Brain pericyte (primary cell): ENCODE results near the gene GTF3C1.

ENCODE experiments used
- DNase-seq: peaks from one replicate; pipeline ENCODE4 v3.0.0-alpha.2; 2012; ENCODE audit warnings: low read depth, low spot score

Gene GTF3C1

DNA sequence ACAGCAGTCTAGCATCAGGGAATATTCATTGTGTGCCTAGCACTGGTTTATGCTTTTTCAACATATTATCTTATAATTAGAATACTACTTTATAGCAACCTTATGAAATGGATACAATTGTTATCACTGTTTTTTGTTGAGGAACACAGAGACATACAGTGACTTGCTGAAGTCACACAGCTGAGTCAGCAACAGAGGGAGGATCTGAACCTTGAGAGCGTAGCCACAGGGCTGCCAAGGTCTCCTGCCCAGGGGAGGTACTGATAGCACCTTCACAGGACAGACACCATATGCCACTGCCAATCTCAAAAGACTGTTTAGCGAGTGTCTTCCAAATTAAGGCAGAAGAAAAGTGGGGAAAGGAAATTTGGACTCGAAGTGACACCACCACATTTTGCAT is 63.0 kb downstream of the GTF3C1 start:
- DNase-seq, result no peak

- DNase-seq, result no peak
Observed at GRCh38 chr16:27486344-27486743, 63.4 kb downstream of the GTF3C1 start.

- no peak for DNase-seq
Observed at GRCh38 chr16:27485811-27486210, 63.9 kb downstream of the GTF3C1 start.

- no peak for DNase-seq
Observed at GRCh38 chr16:27485126-27485525, 64.6 kb downstream of the GTF3C1 start.

- DNase-seq, result no peak
Observed at GRCh38 chr16:27483624-27484023, 66.1 kb downstream of the GTF3C1 start.

GRCh38 chr16:27483088-27483437 is 66.7 kb downstream of the GTF3C1 start:
- DNase-seq, result no peak

GRCh38 chr16:27482397-27483087 is 67.2 kb downstream of the GTF3C1 start:
- no peak for DNase-seq

GRCh38 chr16:27481282-27481934 is 68.3 kb downstream of the GTF3C1 start:
- no peak for DNase-seq

DNA sequence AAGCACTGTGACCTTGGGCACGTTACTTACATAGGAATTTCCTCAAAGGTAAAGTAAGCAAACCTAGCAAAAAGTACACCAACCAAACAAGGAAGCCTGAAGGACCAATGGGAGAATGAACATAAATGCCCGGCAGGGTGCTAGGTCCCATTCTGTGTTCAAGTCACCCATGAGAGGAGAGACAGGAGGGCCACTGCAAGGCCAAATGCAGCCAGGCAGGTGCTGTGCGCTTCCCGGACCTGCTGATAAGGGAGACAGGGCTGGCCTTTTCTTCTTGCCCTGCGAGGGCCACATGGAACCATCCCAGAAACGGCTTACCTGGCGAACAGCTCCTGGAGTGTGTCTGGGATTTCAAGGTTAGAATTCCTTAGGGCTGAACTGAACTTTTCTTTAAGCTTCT is 69.0 kb downstream of the GTF3C1 start:
- DNase-seq, result no peak

DNA sequence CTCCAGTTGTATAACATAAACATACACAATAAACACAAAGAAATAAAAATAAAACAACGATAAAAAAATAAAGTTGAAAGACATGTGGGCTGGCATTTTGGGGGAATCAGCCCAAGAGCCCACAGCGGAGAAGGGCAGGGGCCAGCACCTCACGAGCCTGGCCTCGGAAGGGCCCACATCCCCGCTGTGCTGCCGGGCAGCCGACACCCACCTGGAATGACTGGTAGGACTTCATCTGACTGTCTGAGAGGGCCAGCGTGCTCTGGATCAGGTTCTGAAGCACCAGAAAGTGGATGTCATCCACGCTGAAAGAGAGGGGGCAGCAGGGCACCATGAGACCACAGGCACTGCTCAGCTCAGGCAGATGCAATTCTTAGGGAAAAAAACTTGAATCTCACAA is 73.5 kb downstream of the GTF3C1 start:
- no peak for DNase-seq

GRCh38 chr16:27475561-27475960 is 74.2 kb downstream of the GTF3C1 start:
- DNase-seq, result no peak

DNA sequence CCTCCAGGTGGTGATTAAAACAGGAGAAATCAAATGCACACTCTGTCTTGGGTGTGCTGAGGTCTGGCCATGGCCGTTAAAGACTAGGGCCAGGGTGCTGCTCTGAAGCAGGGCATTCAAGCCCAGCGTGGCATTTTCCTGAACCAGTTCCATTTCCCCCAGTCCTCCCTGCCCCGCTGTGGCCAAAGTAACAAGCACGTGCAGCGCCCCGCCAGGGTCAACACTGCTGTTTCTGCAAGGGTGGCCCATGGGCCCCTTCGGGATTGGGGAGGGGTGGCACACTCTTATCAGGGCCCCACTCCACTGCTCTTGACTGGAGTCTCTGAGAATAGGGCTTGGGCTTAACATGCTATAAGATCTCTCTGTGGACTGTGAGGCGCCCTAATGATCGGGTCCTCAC is 74.8 kb downstream of the GTF3C1 start:
- no peak for DNase-seq

DNA sequence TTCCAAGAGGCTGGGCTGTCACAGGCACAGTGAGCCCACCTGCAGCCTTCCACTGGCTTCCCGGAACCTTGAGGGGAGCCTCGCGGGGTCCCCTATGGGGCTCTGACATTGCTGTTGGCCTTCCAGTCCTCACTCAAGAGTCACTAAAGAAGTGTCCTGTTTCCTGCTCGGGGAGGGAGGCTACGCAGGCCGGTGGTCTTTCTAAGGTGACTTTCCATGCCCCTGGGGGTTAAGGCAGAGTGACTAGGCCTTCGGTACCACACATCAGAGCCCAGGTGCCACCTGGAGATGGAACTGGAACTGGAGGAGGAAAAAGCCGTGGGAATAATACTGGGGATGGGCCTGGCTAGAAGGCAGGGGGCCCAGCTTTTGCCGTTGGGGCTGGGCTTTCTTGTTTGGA is 75.7 kb downstream of the GTF3C1 start:
- DNase-seq, result no peak

GRCh38 chr16:27473101-27473900 is 76.4 kb downstream of the GTF3C1 start:
- no peak for DNase-seq

- no peak for DNase-seq
Observed at GRCh38 chr16:27472091-27473020, 77.4 kb downstream of the GTF3C1 start.

GRCh38 chr16:27471661-27472060 is 78.1 kb downstream of the GTF3C1 start:
- no peak for DNase-seq

GRCh38 chr16:27470567-27471431 is 78.9 kb downstream of the GTF3C1 start:
- no peak for DNase-seq

- no peak for DNase-seq
Observed at GRCh38 chr16:27468941-27469531, 80.7 kb downstream of the GTF3C1 start.

DNA sequence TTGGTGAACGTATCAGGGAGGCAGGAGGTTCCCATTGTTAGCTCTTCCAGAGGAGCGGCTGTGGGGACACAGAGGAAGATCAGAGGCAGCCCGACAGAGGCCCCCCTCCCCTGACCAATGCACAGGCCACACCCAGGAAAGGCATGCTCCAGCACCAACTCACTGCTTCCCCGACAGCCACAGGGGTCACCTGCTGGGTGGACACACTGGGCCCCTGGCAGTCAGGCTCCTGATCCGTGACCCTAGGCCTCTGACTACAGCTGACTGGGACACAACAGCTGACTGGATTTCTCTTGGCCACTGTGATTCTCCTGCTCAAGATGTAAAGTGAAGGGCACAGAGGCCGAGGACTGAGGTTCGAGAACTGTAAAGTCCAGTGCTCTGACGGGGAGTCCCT is 84.2 kb downstream of the GTF3C1 start:
- DNase-seq, result no peak
